Erythroblast (primary cell): ENCODE measurements around the gene UGT1A6.

Source experiments
- GATA1 ChIP-seq: IDR thresholded peaks from 2 replicates; pipeline ENCODE4 v1.6.1; 2011; ENCODE audit warnings: low read depth, mild to moderate bottlenecking, control low read depth, low read length, moderate library complexity
- POLR2A ChIP-seq: IDR thresholded peaks from 2 replicates; pipeline ENCODE4 v1.6.1; 2011; ENCODE audit warnings: mild to moderate bottlenecking, low read length

DNA sequence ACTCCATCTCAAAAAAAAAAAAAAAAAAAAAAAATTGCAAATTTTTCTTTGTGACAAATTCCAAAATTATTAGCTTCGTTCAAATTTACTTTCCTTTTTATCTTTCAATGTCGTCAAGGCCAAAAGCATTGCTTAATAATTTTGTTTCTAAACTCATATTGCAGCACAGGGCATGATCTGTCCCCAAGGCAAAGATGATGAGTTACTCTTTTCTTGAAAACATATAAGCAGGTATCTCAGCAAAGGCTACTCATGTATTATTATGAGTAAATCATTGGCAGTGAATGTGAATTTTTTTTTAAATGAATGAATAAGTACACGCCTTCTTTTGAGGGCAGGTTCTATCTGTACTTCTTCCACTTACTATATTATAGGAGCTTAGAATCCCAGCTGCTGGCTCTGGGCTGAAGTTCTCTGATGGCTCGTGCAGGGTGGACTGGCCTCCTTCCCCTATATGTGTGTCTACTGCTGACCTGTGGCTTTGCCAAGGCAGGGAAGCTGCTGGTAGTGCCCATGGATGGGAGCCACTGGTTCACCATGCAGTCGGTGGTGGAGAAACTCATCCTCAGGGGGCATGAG is 11.1 kb upstream of the UGT1A6 start, which contains the start of gene UGT1A7:
- no peak for TF ChIP-seq POLR2A
- TF ChIP-seq GATA1, result no peak
